HCEC 1CT (cell line): ENCODE results near the gene MST1.

Experiments
- DNase-seq: peaks from one replicate; pipeline ENCODE4 v3.0.0-alpha.2; 2017

Gene MST1

GRCh38 chr3:49689046-49689907, at the start of gene MST1, which contains the start of gene RNF123:
Gene MST1, minus strand, starts transcription at chr3:49689474. Its CDS starts 783 bp downstream, at chr3:49688691.
Gene RNF123, plus strand, starts transcription at chr3:49689557. Its CDS starts 1,609 bp downstream, at chr3:49691166.
- DNase-seq, result peak; percentile 79

- no peak for DNase-seq
Observed at GRCh38 chr3:49738067-49738713, 48.9 kb upstream of the MST1 start.

- no peak for DNase-seq
Observed at GRCh38 chr3:49734752-49735151, 45.5 kb upstream of the MST1 start.

- no peak for DNase-seq
Observed at GRCh38 chr3:49733551-49733950, 44.3 kb upstream of the MST1 start.

- DNase-seq, result no peak
Observed at GRCh38 chr3:49732597-49732996, 43.3 kb upstream of the MST1 start.

- DNase-seq, result no peak
Observed at GRCh38 chr3:49729966-49730609, 40.8 kb upstream of the MST1 start.

- DNase-seq, result no peak
Observed at GRCh38 chr3:49727924-49728361, 38.7 kb upstream of the MST1 start.

GRCh38 chr3:49727154-49727923, 38.1 kb upstream of the MST1 start:
- DNase-seq, result no peak

GRCh38 chr3:49725906-49726681, 36.8 kb upstream of the MST1 start:
- DNase-seq, result no peak

- no peak for DNase-seq
Observed at GRCh38 chr3:49724586-49724985, 35.3 kb upstream of the MST1 start.

- DNase-seq, result peak; percentile 99
Observed at GRCh38 chr3:49723628-49724551, 34.6 kb upstream of the MST1 start, which contains the start of gene GMPPB. Gene GMPPB, minus strand, starts transcription at chr3:49723951. Its CDS starts 225 bp downstream, at chr3:49723726.

GRCh38 chr3:49723296-49723627, 34.0 kb upstream of the MST1 start:
- no peak for DNase-seq

GRCh38 chr3:49722896-49723295, 33.6 kb upstream of the MST1 start:
- no peak for DNase-seq

GRCh38 chr3:49721896-49722781, 32.9 kb upstream of the MST1 start:
- DNase-seq, result no peak

- no peak for DNase-seq
Observed at GRCh38 chr3:49721596-49721895, 32.3 kb upstream of the MST1 start.

GRCh38 chr3:49720855-49721595, 31.8 kb upstream of the MST1 start:
- DNase-seq, result no peak

- peak; percentile 92 for DNase-seq
Observed at GRCh38 chr3:49719214-49719884, 30.1 kb upstream of the MST1 start, which contains the start of gene AMIGO3. Gene AMIGO3, minus strand, starts transcription at chr3:49719684. Its CDS starts 219 bp downstream, at chr3:49719465.

- no peak for DNase-seq
Observed at GRCh38 chr3:49718858-49719213, 29.6 kb upstream of the MST1 start.
